Stimulated activated CD8-positive, alpha-beta memory T cell treated with anti-CD3 and anti-CD28 coated beads, Interleukin-4, amount 100 ng/mL, for 4 hours (primary cell): Measurements from ENCODE around the gene MMP20.

Source experiments
- DNase-seq, 2 donors: peaks; one replicate each; pipeline ENCODE4 v3.0.0-alpha.2; 2020; ENCODE audit warnings: low read depth in 2 of 2, low spot score in 1 of 2

MMP20 gene

GRCh38 chr11:102592634-102593581 lies 32.2 kb downstream of the MMP20 start:
- no peak for DNase-seq

- no peak for DNase-seq
Measured at GRCh38 chr11:102592131-102592530, 33.0 kb downstream of the MMP20 start.

- DNase-seq, result no peak
Measured at GRCh38 chr11:102591160-102591718, 33.9 kb downstream of the MMP20 start.

- no peak for DNase-seq
Measured at GRCh38 chr11:102590276-102591049, 34.7 kb downstream of the MMP20 start.

GRCh38 chr11:102589047-102589459 lies 36.1 kb downstream of the MMP20 start:
- no peak for DNase-seq

GRCh38 chr11:102587722-102588121 lies 37.4 kb downstream of the MMP20 start:
- no peak for DNase-seq

- no peak for DNase-seq
Measured at GRCh38 chr11:102583141-102583873, 41.8 kb downstream of the MMP20 start.

- DNase-seq, result no peak
Measured at GRCh38 chr11:102582140-102582539, 43.0 kb downstream of the MMP20 start.

- DNase-seq, result no peak
Measured at GRCh38 chr11:102581066-102581465, 44.1 kb downstream of the MMP20 start.

- DNase-seq, result no peak
Measured at GRCh38 chr11:102580185-102580951, 44.8 kb downstream of the MMP20 start.

GRCh38 chr11:102577723-102578122 lies 47.4 kb downstream of the MMP20 start:
- no peak for DNase-seq

GRCh38 chr11:102577182-102577581 lies 48.0 kb downstream of the MMP20 start:
- DNase-seq, result no peak

GRCh38 chr11:102576350-102576749 lies 48.8 kb downstream of the MMP20 start:
- DNase-seq, result no peak

GRCh38 chr11:102575012-102575411 lies 50.1 kb downstream of the MMP20 start:
- no peak for DNase-seq

- DNase-seq, result no peak
Measured at GRCh38 chr11:102573851-102574250, 51.3 kb downstream of the MMP20 start.

GRCh38 chr11:102572554-102573220 lies 52.4 kb downstream of the MMP20 start:
- no peak for DNase-seq

GRCh38 chr11:102568851-102569250 lies 56.3 kb downstream of the MMP20 start:
- no peak for DNase-seq

- DNase-seq, result no peak
Measured at GRCh38 chr11:102566112-102566511, 59.0 kb downstream of the MMP20 start.

GRCh38 chr11:102564110-102564509 lies 61.0 kb downstream of the MMP20 start:
- DNase-seq, result no peak

GRCh38 chr11:102561636-102562035 lies 63.5 kb downstream of the MMP20 start:
- no peak for DNase-seq
